H1 (cell line): Measurements from ENCODE around the gene F11R.

Experiments
- CTCF ChIP-seq, 3 experiments: IDR thresholded peaks; 1 replicate in 2 of 3; 2 replicates in 1 of 3; pipeline versions ENCODE4 v1.5.1 to v1.6.1; 2011; ENCODE audit warnings: low read length in 3 of 3, mild to moderate bottlenecking in 3 of 3, inconsistent platforms in 2 of 3, low read depth in 1 of 3, moderate library complexity in 1 of 3; ENCODE audit not compliant: insufficient read depth in 1 of 3; ENCODE audit errors: control extremely low read depth in 1 of 3
- EP300 ChIP-seq, 2 experiments: IDR thresholded peaks; 1 replicate in 1 of 2; 2 replicates in 1 of 2; pipeline ENCODE4 v1.6.1; 2011 to 2012; ENCODE audit warnings: low read depth in 2 of 2, low read length in 2 of 2, mild to moderate bottlenecking in 2 of 2, borderline replicate concordance in 1 of 2, inconsistent platforms in 1 of 2, moderate library complexity in 1 of 2
- MAFK ChIP-seq: IDR thresholded peaks from 2 replicates; pipeline ENCODE4 v1.6.1; 2012; ENCODE audit warnings: low read depth, mild to moderate bottlenecking, improper control_type of control experiment, low read length
- POLR2A ChIP-seq, 2 experiments: IDR thresholded peaks; 1 replicate in 1 of 2; 2 replicates in 1 of 2; pipeline ENCODE4 v1.6.1; 2011; ENCODE audit warnings: low read depth in 2 of 2, low read length in 2 of 2, mild to moderate bottlenecking in 2 of 2; ENCODE audit errors: control extremely low read depth in 1 of 2
- POLR2AphosphoS5 ChIP-seq: IDR thresholded peaks from 2 replicates; pipeline ENCODE4 v1.6.1; 2011; ENCODE audit warnings: low read depth, low read length
- ZNF274 ChIP-seq: IDR thresholded peaks from 2 replicates; pipeline ENCODE4 v1.7.0; 2012; ENCODE audit warnings: low read length, borderline replicate concordance; ENCODE audit errors: extremely low read depth
- TF ChIP-seq, protein P1 (sequence below): IDR thresholded peaks from 2 replicates; pipeline ENCODE4 v1.6.1; 2012; ENCODE audit warnings: low read length, inconsistent platforms
- TF ChIP-seq, protein P2 (sequence below): fragments of 300-600 bp; sonication (generic); IDR thresholded peaks from 2 replicates; pipeline ENCODE4 v1.7.1; 2012; ENCODE audit warnings: low read length, moderate library complexity, mild to moderate bottlenecking, inconsistent platforms; ENCODE audit not compliant: insufficient replicate concordance

DNA sequence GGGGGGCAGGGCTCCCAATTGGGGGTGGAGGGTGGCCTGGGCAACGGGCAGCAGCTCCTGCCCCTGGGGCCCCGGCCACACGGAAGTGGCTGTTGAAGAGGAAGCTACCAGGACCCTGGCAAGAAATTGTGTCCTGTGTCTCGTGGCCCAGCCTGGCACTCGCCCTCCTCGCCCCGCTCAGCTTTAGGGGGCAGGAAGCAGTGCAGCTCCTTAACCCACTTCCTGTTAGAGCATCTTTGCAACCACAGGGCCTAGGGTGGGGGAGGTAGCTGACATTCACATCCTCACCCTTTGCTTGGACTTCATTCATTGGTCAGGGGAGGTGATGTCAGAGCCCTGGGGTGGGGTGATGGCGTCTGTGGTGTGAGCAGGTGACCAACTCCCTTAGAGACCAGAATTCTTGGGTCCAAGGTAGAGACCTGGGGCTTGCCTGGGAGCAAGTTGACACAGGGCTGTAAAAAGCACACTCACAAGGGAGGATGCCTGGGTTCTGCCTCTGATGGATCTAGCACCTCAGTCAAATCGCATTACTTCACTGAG is 48.8 kb upstream of the F11R start, which contains the start of gene ARHGAP30:
- TF ChIP-seq ZNF274 (no peak), CTCF (IDR thresholded peaks at IDR 0.05; ENCODE audit: control extremely low read depth in 1 of 3, insufficient read depth in 1 of 3, low read depth in 1 of 3, low read length in 3 of 3) (no peak), POLR2AphosphoS5 (peak; percentile 62; the same call in 1 of the 2 replicates), POLR2A (IDR thresholded peaks at IDR 0.05; ENCODE audit: control extremely low read depth in 1 of 2, low read depth in 2 of 2, low read length in 2 of 2) (no peak), EP300 (IDR thresholded peaks at IDR 0.05; ENCODE audit: borderline replicate concordance in 1 of 2, low read depth in 2 of 2, low read length in 2 of 2) (no peak), MAFK (no peak)
- TF ChIP-seq, protein P1, sequence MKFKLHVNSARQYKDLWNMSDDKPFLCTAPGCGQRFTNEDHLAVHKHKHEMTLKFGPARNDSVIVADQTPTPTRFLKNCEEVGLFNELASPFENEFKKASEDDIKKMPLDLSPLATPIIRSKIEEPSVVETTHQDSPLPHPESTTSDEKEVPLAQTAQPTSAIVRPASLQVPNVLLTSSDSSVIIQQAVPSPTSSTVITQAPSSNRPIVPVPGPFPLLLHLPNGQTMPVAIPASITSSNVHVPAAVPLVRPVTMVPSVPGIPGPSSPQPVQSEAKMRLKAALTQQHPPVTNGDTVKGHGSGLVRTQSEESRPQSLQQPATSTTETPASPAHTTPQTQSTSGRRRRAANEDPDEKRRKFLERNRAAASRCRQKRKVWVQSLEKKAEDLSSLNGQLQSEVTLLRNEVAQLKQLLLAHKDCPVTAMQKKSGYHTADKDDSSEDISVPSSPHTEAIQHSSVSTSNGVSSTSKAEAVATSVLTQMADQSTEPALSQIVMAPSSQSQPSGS = no peak
- TF ChIP-seq, protein P2, sequence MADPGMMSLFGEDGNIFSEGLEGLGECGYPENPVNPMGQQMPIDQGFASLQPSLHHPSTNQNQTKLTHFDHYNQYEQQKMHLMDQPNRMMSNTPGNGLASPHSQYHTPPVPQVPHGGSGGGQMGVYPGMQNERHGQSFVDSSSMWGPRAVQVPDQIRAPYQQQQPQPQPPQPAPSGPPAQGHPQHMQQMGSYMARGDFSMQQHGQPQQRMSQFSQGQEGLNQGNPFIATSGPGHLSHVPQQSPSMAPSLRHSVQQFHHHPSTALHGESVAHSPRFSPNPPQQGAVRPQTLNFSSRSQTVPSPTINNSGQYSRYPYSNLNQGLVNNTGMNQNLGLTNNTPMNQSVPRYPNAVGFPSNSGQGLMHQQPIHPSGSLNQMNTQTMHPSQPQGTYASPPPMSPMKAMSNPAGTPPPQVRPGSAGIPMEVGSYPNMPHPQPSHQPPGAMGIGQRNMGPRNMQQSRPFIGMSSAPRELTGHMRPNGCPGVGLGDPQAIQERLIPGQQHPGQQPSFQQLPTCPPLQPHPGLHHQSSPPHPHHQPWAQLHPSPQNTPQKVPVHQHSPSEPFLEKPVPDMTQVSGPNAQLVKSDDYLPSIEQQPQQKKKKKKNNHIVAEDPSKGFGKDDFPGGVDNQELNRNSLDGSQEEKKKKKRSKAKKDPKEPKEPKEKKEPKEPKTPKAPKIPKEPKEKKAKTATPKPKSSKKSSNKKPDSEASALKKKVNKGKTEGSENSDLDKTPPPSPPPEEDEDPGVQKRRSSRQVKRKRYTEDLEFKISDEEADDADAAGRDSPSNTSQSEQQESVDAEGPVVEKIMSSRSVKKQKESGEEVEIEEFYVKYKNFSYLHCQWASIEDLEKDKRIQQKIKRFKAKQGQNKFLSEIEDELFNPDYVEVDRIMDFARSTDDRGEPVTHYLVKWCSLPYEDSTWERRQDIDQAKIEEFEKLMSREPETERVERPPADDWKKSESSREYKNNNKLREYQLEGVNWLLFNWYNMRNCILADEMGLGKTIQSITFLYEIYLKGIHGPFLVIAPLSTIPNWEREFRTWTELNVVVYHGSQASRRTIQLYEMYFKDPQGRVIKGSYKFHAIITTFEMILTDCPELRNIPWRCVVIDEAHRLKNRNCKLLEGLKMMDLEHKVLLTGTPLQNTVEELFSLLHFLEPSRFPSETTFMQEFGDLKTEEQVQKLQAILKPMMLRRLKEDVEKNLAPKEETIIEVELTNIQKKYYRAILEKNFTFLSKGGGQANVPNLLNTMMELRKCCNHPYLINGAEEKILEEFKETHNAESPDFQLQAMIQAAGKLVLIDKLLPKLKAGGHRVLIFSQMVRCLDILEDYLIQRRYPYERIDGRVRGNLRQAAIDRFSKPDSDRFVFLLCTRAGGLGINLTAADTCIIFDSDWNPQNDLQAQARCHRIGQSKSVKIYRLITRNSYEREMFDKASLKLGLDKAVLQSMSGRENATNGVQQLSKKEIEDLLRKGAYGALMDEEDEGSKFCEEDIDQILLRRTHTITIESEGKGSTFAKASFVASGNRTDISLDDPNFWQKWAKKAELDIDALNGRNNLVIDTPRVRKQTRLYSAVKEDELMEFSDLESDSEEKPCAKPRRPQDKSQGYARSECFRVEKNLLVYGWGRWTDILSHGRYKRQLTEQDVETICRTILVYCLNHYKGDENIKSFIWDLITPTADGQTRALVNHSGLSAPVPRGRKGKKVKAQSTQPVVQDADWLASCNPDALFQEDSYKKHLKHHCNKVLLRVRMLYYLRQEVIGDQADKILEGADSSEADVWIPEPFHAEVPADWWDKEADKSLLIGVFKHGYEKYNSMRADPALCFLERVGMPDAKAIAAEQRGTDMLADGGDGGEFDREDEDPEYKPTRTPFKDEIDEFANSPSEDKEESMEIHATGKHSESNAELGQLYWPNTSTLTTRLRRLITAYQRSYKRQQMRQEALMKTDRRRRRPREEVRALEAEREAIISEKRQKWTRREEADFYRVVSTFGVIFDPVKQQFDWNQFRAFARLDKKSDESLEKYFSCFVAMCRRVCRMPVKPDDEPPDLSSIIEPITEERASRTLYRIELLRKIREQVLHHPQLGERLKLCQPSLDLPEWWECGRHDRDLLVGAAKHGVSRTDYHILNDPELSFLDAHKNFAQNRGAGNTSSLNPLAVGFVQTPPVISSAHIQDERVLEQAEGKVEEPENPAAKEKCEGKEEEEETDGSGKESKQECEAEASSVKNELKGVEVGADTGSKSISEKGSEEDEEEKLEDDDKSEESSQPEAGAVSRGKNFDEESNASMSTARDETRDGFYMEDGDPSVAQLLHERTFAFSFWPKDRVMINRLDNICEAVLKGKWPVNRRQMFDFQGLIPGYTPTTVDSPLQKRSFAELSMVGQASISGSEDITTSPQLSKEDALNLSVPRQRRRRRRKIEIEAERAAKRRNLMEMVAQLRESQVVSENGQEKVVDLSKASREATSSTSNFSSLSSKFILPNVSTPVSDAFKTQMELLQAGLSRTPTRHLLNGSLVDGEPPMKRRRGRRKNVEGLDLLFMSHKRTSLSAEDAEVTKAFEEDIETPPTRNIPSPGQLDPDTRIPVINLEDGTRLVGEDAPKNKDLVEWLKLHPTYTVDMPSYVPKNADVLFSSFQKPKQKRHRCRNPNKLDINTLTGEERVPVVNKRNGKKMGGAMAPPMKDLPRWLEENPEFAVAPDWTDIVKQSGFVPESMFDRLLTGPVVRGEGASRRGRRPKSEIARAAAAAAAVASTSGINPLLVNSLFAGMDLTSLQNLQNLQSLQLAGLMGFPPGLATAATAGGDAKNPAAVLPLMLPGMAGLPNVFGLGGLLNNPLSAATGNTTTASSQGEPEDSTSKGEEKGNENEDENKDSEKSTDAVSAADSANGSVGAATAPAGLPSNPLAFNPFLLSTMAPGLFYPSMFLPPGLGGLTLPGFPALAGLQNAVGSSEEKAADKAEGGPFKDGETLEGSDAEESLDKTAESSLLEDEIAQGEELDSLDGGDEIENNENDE = no peak
